GM18499 (cell line): ENCODE measurements around the gene CTNNB1.

Experiments
- ATAC-seq: cut with Tn5 transposase; IDR thresholded peaks from one replicate; pipeline ENCODE4 v1.9.1; 2021; ENCODE audit warnings: moderate number of reproducible peaks; ENCODE audit not compliant: insufficient read depth, unreplicated experiment

Gene CTNNB1

GRCh38 chr3:41213588-41213987 is 14.3 kb downstream of the CTNNB1 start:
- no peak for ATAC-seq

- no peak for ATAC-seq
These were observed 17.1 kb downstream of the CTNNB1 start for GRCh38 chr3:41216422-41216821.

GRCh38 chr3:41216993-41217392 is 17.7 kb downstream of the CTNNB1 start:
- ATAC-seq = no peak

DNA sequence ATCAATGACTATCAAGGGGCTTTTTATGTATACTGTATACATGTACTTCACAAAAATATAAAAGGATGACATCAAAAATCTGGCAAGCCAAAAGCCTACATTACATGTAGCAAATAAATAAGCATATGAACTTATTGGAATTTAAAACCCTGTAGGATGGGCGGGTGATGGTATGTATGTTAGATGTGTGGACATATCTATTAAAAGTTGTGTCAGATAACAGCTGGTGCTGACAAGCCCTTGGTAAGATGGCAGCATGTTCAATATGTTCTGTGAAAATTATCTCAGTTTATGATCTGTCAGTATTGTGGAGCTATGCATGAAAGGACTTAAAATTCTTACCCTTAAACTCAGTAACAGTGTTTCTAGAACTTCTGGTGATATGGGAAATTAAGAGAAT is 20.1 kb downstream of the CTNNB1 start:
- ATAC-seq = no peak

GRCh38 chr3:41220906-41221677 is 21.8 kb downstream of the CTNNB1 start:
- no peak for ATAC-seq

- ATAC-seq = no peak
These were observed 22.7 kb downstream of the CTNNB1 start for GRCh38 chr3:41222012-41222411.

GRCh38 chr3:41222501-41222900 is 23.2 kb downstream of the CTNNB1 start:
- no peak for ATAC-seq

DNA sequence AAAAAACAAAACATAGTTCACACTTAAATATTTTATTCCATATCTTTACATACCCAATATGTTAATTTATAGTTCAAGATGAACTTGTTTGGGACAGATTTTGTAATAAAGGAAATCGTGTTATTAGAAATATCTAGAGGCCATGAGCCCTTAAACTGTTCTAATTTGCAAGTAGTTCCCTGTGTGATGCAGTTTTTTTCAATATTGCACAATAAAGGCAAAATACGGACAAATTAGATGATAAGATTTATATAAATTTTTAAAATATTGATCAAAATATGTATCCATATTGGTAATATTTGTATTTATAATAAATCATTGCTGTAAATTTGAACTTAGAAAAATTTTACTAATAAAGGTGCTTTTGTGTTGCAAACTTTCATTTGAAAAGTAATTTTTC is 23.8 kb downstream of the CTNNB1 start:
- no peak for ATAC-seq

DNA sequence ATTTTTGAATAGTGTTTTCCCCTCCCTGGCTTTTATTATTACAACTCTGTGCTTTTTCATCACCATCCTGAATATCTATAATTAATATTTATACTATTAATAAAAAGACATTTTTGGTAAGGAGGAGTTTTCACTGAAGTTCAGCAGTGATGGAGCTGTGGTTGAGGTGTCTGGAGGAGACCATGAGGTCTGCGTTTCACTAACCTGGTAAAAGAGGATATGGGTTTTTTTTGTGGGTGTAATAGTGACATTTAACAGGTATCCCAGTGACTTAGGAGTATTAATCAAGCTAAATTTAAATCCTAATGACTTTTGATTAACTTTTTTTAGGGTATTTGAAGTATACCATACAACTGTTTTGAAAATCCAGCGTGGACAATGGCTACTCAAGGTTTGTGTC is 24.4 kb downstream of the CTNNB1 start:
- no peak for ATAC-seq

DNA sequence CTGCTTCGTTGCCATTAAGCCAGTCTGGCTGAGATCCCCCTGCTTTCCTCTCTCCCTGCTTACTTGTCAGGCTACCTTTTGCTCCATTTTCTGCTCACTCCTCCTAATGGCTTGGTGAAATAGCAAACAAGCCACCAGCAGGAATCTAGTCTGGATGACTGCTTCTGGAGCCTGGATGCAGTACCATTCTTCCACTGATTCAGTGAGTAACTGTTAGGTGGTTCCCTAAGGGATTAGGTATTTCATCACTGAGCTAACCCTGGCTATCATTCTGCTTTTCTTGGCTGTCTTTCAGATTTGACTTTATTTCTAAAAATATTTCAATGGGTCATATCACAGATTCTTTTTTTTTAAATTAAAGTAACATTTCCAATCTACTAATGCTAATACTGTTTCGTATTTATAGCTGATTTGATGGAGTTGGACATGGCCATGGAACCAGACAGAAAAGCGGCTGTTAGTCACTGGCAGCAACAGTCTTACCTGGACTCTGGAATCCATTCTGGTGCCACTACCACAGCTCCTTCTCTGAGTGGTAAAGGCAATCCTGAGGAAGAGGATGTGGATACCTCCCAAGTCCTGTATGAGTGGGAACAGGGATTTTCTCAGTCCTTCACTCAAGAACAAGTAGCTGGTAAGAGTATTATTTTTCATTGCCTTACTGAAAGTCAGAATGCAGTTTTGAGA is 25.0 kb downstream of the CTNNB1 start:
- ATAC-seq = no peak

DNA sequence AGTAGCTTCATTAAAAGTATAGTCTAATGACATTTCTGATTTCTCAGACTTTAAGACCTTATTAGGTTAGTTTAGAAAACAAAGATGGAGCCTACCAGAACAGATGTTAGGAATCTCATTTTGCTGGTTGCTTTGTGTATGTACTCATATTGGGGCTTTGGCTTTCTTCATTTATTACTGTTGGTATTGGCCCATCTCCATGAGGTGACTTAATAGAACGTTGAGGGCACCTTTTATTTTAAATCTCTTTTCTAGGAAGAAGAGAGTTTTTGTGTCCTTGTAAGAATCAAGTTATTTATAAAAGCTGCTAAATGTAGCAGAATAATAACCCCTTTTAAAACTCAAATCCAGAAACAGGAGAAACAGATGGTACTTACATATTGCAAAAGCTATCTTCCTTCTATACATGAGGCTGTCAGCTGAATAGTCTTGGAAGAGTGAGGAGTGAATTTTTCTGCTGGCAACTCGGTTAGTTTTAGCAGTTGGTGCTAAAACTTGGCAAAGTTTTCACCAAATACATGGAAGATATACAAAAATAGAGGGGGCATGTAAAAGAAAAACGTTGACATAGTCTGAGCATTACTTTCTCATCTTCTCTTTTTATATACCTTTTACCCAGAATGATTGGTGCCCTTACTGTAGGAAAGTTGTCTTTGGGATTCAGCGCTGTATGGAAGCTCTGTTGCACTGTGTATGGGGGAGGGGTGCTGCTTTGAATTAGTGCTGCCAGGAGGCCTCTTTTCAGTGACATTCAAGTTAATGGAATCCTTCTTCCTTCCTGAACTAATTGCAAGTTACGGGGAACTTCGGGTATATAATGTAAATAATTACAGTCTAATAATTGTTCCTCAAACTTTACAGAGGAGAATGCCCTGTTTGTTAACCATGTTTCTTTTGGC is 35.8 kb downstream of the CTNNB1 start:
- no peak for ATAC-seq

- no peak for ATAC-seq
These were observed 36.9 kb downstream of the CTNNB1 start for GRCh38 chr3:41236228-41236627.

DNA sequence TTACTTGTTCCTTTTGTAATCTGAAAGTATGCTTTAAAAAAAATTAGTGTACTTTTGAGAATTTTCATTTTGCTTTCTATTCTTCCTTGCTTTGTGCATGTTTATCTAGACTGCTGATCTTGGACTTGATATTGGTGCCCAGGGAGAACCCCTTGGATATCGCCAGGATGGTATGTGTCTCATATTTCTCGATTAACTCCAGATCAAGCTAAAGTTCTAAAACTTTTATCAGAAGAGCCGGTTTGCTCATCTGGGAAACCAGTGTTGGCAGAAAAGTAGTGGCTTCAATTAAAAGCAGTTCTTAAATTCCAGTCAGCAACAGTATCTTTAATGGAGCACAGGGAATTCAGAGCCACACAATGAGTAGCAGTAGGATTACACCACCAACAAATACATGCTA is 38.6 kb downstream of the CTNNB1 start:
- no peak for ATAC-seq

DNA sequence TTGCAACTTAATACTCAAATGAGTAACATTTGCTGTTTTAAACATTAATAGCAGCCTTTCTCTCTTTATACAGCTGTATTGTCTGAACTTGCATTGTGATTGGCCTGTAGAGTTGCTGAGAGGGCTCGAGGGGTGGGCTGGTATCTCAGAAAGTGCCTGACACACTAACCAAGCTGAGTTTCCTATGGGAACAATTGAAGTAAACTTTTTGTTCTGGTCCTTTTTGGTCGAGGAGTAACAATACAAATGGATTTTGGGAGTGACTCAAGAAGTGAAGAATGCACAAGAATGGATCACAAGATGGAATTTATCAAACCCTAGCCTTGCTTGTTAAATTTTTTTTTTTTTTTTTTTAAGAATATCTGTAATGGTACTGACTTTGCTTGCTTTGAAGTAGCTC is 40.3 kb downstream of the CTNNB1 start:
- no peak for ATAC-seq

DNA sequence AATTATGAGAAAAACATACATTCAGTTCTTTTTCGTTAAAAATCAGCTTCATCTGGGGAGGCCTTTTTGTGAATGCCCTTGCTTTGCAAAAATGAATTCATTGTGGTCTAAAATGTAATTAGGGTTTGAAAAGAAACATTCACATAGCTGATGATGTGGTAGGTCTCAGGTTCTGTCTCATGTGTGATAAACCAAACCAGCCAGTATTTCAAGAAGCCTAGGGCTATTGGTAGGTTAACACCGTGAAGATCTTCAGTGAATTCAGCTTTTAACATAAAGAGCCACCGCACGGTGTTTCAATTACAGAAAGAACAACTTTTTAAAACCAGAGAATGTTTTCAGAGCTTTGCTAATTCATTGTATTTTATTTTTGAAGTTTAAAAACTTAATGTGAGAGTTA is 41.9 kb downstream of the CTNNB1 start:
- ATAC-seq = no peak

- no peak for ATAC-seq
These were observed 42.7 kb downstream of the CTNNB1 start for GRCh38 chr3:41241800-41242571.

DNA sequence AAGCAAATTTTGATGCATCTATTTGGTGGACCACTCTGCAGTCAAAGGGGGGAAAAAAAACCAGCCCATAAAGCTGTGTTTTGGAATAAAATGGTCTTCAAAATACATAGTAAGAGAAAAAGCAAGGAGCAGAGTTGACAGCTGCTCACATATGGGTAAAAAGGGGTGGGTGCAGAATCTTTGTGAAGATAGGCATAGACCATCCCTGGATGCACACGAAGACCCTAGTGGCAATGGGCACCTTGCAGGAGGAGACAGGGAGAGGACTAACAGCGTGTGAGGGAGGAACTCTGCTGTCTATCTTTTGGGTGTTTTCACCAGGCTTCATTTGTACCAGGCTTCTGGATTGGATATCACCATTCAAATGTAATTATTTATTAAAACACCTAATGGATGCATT is 43.9 kb downstream of the CTNNB1 start:
- ATAC-seq = no peak

DNA sequence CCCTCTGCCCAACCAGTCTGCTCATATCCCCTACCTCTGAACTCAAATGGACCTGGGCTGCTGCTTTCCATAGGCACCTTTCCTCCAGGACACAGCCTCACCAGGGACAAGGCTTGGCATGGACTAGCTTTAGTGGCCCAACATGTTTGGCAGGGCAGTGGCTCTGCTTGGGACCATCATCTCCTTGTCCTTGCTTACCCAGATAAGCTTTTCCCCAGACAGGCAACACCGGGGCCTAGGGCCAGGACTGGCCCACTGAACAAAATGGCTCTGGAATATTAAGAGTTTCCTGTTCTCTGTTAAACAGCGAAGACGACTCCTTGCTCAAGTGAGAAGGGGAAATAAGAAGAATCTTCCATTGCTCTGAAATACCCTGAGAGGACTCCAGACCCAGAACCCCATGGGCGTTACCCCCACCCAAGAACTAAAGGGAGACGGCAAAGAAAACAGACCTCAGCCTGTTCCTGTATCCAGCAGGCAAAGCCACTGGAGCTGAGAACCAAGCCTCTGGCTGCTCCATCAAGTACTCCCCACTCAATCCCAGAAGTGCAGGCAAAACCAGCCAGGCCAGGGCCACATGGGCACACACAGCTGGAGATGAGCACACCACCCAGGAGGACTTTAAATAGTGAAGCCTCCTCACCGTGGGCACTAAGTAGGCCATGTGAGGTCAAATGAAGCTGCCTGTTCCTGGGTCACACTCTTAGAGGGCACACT is 45.5 kb downstream of the CTNNB1 start:
- no peak for ATAC-seq
